Neural cell (in vitro differentiated cells): ENCODE measurements around the gene GABPA. TPM values are rescaled to one million over a fixed set of nuclear protein-coding genes. Genes with fewer than 3 reads are reported as not detected.

Experiments used
- H2AFZ ChIP-seq: fragments of 200-600, 300-800 bp; sonication (generic), shearing (Covaris generic); 2 replicates; pipeline ENCODE4 v1.6.0; 2014; ENCODE audit warnings: low read depth, mild to moderate bottlenecking, antibody characterized with exemption, low read length, moderate library complexity
- H3F3A ChIP-seq: fragments of 200-600 bp; shearing (Covaris generic); 2 replicates; pipeline ENCODE4 v1.6.1; 2016; ENCODE audit warnings: mild to moderate bottlenecking, moderate library complexity, mixed read lengths, antibody characterized with exemption, low read length; ENCODE audit not compliant: insufficient read depth, poor library complexity, severe bottlenecking
- H3K27ac ChIP-seq: fragments of 200-600, 300-800 bp; sonication (generic), shearing (Covaris generic); 2 replicates; pipeline ENCODE4 v1.5.1; 2014; ENCODE audit warnings: mild to moderate bottlenecking, low read length, moderate library complexity
- H3K27me3 ChIP-seq: fragments of 300-800, 200-600 bp; sonication (generic), shearing (Covaris generic); 2 replicates; pipeline ENCODE4 v1.6.0; 2014; ENCODE audit warnings: mild to moderate bottlenecking, low read depth, low read length, moderate library complexity; ENCODE audit not compliant: insufficient read depth
- H3K36me3 ChIP-seq: fragments of 300-800, 200-600 bp; sonication (generic), shearing (Covaris generic); 2 replicates; pipeline ENCODE4 v1.5.1; 2014; ENCODE audit warnings: mild to moderate bottlenecking, antibody characterized with exemption, low read length, moderate library complexity; ENCODE audit not compliant: insufficient read depth
- H3K4me2 ChIP-seq: fragments of 300-800, 200-600 bp; sonication (generic), shearing (Covaris generic); 2 replicates; pipeline ENCODE4 v1.6.0; 2014; ENCODE audit warnings: mild to moderate bottlenecking, low read length
- H3K4me3 ChIP-seq: fragments of 300-800, 200-600 bp; sonication (generic), shearing (Covaris generic); 2 replicates; pipeline ENCODE4 v1.5.1; 2014; ENCODE audit warnings: mild to moderate bottlenecking, low read length, moderate library complexity
- H3K79me2 ChIP-seq: fragments of 200-600 bp; shearing (Covaris generic); replicated peaks from 2 replicates; pipeline ENCODE4 v1.6.0; 2014; ENCODE audit warnings: mild to moderate bottlenecking, low read length, moderate library complexity; ENCODE audit not compliant: insufficient read depth
- H3K9ac ChIP-seq: fragments of 300-800, 200-600 bp; sonication (generic), shearing (Covaris generic); 2 replicates; pipeline ENCODE4 v1.6.1; 2016; ENCODE audit warnings: mild to moderate bottlenecking, low read length, mixed read lengths
- H3K9me2 ChIP-seq: fragments of 200-600 bp; shearing (Covaris generic); 2 replicates; pipeline ENCODE4 v1.6.1; 2016; ENCODE audit warnings: mild to moderate bottlenecking, low read length, mixed read lengths; ENCODE audit not compliant: insufficient read depth
- H3K9me3 ChIP-seq: fragments of 200-600, 300-800 bp; sonication (generic), shearing (Covaris generic); 2 replicates; pipeline ENCODE4 v1.6.1; 2016; ENCODE audit warnings: mild to moderate bottlenecking, mixed run types, low read length, moderate library complexity, mixed read lengths
- H4K20me1 ChIP-seq: fragments of 200-600 bp; shearing (Covaris generic); 2 replicates; pipeline ENCODE4 v1.6.1; 2016; ENCODE audit warnings: mild to moderate bottlenecking, mixed run types; ENCODE audit not compliant: insufficient read depth
- CTCF ChIP-seq: fragments of 450-650 bp; IDR thresholded peaks from 2 replicates; pipeline ENCODE4 v1.5.1; 2014; ENCODE audit warnings: antibody characterized with exemption, mild to moderate bottlenecking, moderate library complexity; ENCODE audit not compliant: poor library complexity, severe bottlenecking
- EP300 ChIP-seq: fragments of 450-650 bp; conservative IDR thresholded peaks from 2 replicates; pipeline ENCODE4 v1.6.1; 2014; ENCODE audit warnings: antibody characterized with exemption, mild to moderate bottlenecking, moderate library complexity; ENCODE audit not compliant: poor library complexity, severe bottlenecking
- EZH2 ChIP-seq: fragments of 200-600, 300-800 bp; shearing (Covaris generic), sonication (generic); IDR thresholded peaks from 2 replicates; pipeline ENCODE4 v1.6.1; 2014; ENCODE audit warnings: antibody characterized with exemption, low read length, borderline replicate concordance, mild to moderate bottlenecking; ENCODE audit not compliant: insufficient read depth, poor library complexity, severe bottlenecking
- MXI1 ChIP-seq: fragments of 450-650 bp; conservative IDR thresholded peaks from 2 replicates; pipeline ENCODE4 v1.6.1; 2014; ENCODE audit warnings: antibody characterized with exemption, mild to moderate bottlenecking; ENCODE audit not compliant: poor library complexity, severe bottlenecking
- POLR2AphosphoS5 ChIP-seq: IDR thresholded peaks from 2 replicates; pipeline ENCODE4 v1.6.1; 2012
- RAD21 ChIP-seq: fragments of 450-650 bp; conservative IDR thresholded peaks from 2 replicates; pipeline ENCODE4 v1.6.1; 2014; ENCODE audit warnings: antibody characterized with exemption, mild to moderate bottlenecking, moderate library complexity
- REST ChIP-seq: IDR thresholded peaks from 2 replicates; pipeline ENCODE4 v1.6.1; 2012; ENCODE audit warnings: borderline replicate concordance
- SMC3 ChIP-seq: fragments of 450-650 bp; conservative IDR thresholded peaks from 2 replicates; pipeline ENCODE4 v1.6.1; 2014; ENCODE audit warnings: antibody characterized with exemption, mild to moderate bottlenecking, moderate library complexity; ENCODE audit not compliant: poor library complexity
- TAF1 ChIP-seq: IDR thresholded peaks from 2 replicates; pipeline ENCODE4 v1.6.1; 2012; ENCODE audit warnings: low read depth
- polyA minus RNA-seq: library from RNA; depleted of rRNA, polyadenylated mRNA; stranded (reverse); fragments of >200 nt; gene quantifications from 2 replicates; pipeline ENCODE4 v1.2.3, GENCODE V29; 2014
- polyA plus RNA-seq: library from polyadenylated mRNA; depleted of rRNA; stranded (reverse); fragments of >200 nt; gene quantifications from 2 replicates; pipeline ENCODE4 v1.2.3, GENCODE V29; 2014

Gene GABPA
- polyA plus RNA-seq (41.1 and 45.4 TPM in 2 replicates), polyA minus RNA-seq (57.1 and 58.4 TPM in 2 replicates)

- Histone ChIP-seq H3K4me3 (peak within 1 kb of the TSS; percentile 88), H3K27ac (peak within 1 kb of the TSS; percentile 99), H4K20me1 (no peaks in the 10 kb centered on the region), H3K79me2 (peaks cover 80% of the 10 kb centered on the region), H3K9ac (peak within 1 kb of the TSS; percentile 90), H3K9me3 (no peaks in the 10 kb centered on the region), H2AFZ (peak within 1 kb of the TSS; percentile 83), H3F3A (no peaks in the 10 kb centered on the region), H3K9me2 (no peaks in the 10 kb centered on the region), H3K27me3 (no peaks in the 10 kb centered on the region), H3K36me3 (no peaks in the 10 kb centered on the region), H3K4me2 (peak within 1 kb of the TSS; percentile 99)
- TF ChIP-seq EP300, result peak; percentile 66
- TF ChIP-seq POLR2AphosphoS5, result peak; percentile 43
- TF ChIP-seq MXI1, result peak; percentile 88
- TF ChIP-seq REST, result peak; percentile 35
- TF ChIP-seq CTCF, result no peak
- TF ChIP-seq SMC3, result peak; percentile 28
- TF ChIP-seq EZH2, result no peak
Measured at GRCh38 chr21:25734904-25735645, at the start of gene GABPA, which contains the start of gene ATP5PF. TSS of gene GABPA (plus strand) at chr21:25734972. CDS start at chr21:25741599, 6,627 bp downstream. TSS of gene ATP5PF (minus strand) at chr21:25734904. CDS start at chr21:25729794, 5,110 bp downstream.

GRCh38 chr21:25687787-25688186, 47.0 kb upstream of the GABPA start:
- Histone ChIP-seq H3K9ac (no peak overlapping the region), H3K9me2 (no peaks in the 10 kb centered on the region), H3K27me3 (no peaks in the 10 kb centered on the region), H3K4me3 (no peak overlapping the region), H3K27ac (no peak overlapping the region), H3K36me3 (no peaks in the 10 kb centered on the region), H3K79me2 (no peaks in the 10 kb centered on the region), H3K9me3 (no peaks in the 10 kb centered on the region), H2AFZ (no peak overlapping the region), H3K4me2 (no peak overlapping the region), H4K20me1 (no peaks in the 10 kb centered on the region), H3F3A (no peaks in the 10 kb centered on the region)
- TF ChIP-seq RAD21 (no peak), MXI1 (no peak), REST (no peak), EZH2 (no peak), SMC3 (no peak), POLR2AphosphoS5 (no peak), CTCF (no peak), TAF1 (no peak), EP300 (no peak)
